WTC11 (cell line): Measurements from ENCODE around the gene DAB2. TPM values are rescaled to one million over a fixed set of nuclear protein-coding genes. Genes with fewer than 3 reads are reported as not detected.

ENCODE experiments used
- ATAC-seq: fragments of 200-7000 bp; cut with Tn5 transposase; 2 replicates; pipeline ENCODE4 v1.10.0; 2021; ENCODE audit warnings: mild to moderate bottlenecking, moderate library complexity
- CTCF ChIA-PET: fragments of 300-600 bp; sonication (Branson Sonifier 250); formaldehyde crosslinking; loops from one replicate; lab custom pipeline; 2021; ENCODE audit warnings: antibody characterized with exemption; lab: Charles Lee
- POLR2A ChIA-PET: fragments of 350-600 bp; sonication (Branson Sonifier 250); formaldehyde crosslinking; loops from one replicate; lab custom pipeline; 2021; ENCODE audit warnings: antibody characterized with exemption; lab: Charles Lee
- DNase-seq: peaks from one replicate; pipeline ENCODE4 v3.0.0; 2021; ENCODE audit warnings: low spot score
- H3K27ac Mint-ChIP-seq: 2 replicates; pipeline ENCODE4 v1.8.0; 2021; ENCODE audit warnings: mixed read lengths
- H3K27me3 Mint-ChIP-seq: 2 replicates; pipeline ENCODE4 v1.8.0; 2021; ENCODE audit warnings: low read depth, mild to moderate bottlenecking, moderate library complexity, mixed read lengths
- H3K36me3 Mint-ChIP-seq: 2 replicates; pipeline ENCODE4 v1.8.0; 2021; ENCODE audit warnings: mixed read lengths
- H3K4me1 Mint-ChIP-seq: 2 replicates; pipeline ENCODE4 v1.8.0; 2022; ENCODE audit warnings: mixed read lengths
- H3K4me3 Mint-ChIP-seq: 2 replicates; pipeline ENCODE4 v1.8.0; 2021; ENCODE audit warnings: mild to moderate bottlenecking, moderate library complexity, mixed read lengths
- H3K9me3 Mint-ChIP-seq: 2 replicates; pipeline ENCODE4 v1.8.0; 2021; ENCODE audit warnings: mixed read lengths
- ATF3 ChIP-seq: sonication (generic); formaldehyde crosslinking; conservative IDR thresholded peaks from 2 replicates; pipeline ENCODE4 v1.8.1; 2022; ENCODE audit warnings: mild to moderate bottlenecking, missing genetic modification reagents
- ESRRA ChIP-seq: sonication (generic); formaldehyde crosslinking; IDR thresholded peaks from 2 replicates; pipeline ENCODE4 v1.8.1; 2022; ENCODE audit warnings: mild to moderate bottlenecking, missing genetic modification reagents, borderline replicate concordance
- HMGXB4 ChIP-seq: sonication (generic); formaldehyde crosslinking; IDR thresholded peaks from 2 replicates; pipeline ENCODE4 v1.8.1; 2023; ENCODE audit warnings: mild to moderate bottlenecking, moderate library complexity, missing genetic modification reagents
- MXD4 ChIP-seq: fragments of 250-450 bp; sonication (Bioruptor Pico); IDR thresholded peaks from 2 replicates; pipeline ENCODE4 v1.8.0; 2021; ENCODE audit warnings: mild to moderate bottlenecking, moderate library complexity, borderline replicate concordance
- NFE2L1 ChIP-seq: sonication (generic); formaldehyde crosslinking; IDR thresholded peaks from 2 replicates; pipeline ENCODE4 v1.8.1; 2023; ENCODE audit warnings: missing genetic modification reagents
- NFYB ChIP-seq: sonication (generic); formaldehyde crosslinking; conservative IDR thresholded peaks from 2 replicates; pipeline ENCODE4 v1.8.0; 2022; ENCODE audit warnings: low read depth, missing genetic modification reagents
- STAT6 ChIP-seq: sonication (generic); formaldehyde crosslinking; conservative IDR thresholded peaks from 2 replicates; pipeline ENCODE4 v1.8.1; 2023; ENCODE audit warnings: mild to moderate bottlenecking, low read depth, missing genetic modification reagents, moderate library complexity
- TEAD1 ChIP-seq: sonication (generic); formaldehyde crosslinking; IDR thresholded peaks from 2 replicates; pipeline ENCODE4 v1.8.0; 2022; ENCODE audit warnings: mild to moderate bottlenecking, missing genetic modification reagents
- TP53 ChIP-seq: sonication (generic); formaldehyde crosslinking; IDR thresholded peaks from 2 replicates; pipeline ENCODE4 v1.8.1; 2023; ENCODE audit warnings: mild to moderate bottlenecking, missing genetic modification reagents
- ZMAT4 ChIP-seq: fragments of 250-450 bp; sonication (Bioruptor Pico); IDR thresholded peaks from 2 replicates; pipeline ENCODE4 v1.9.0; 2021; ENCODE audit warnings: mild to moderate bottlenecking
- ZNF232 ChIP-seq: sonication (generic); formaldehyde crosslinking; IDR thresholded peaks from 2 replicates; pipeline ENCODE4 v1.8.0; 2022; ENCODE audit warnings: mild to moderate bottlenecking, missing genetic modification reagents
- ZNF396 ChIP-seq: fragments of 250-450 bp; sonication (Bioruptor Pico); IDR thresholded peaks from 2 replicates; pipeline ENCODE4 v1.8.0; 2021; ENCODE audit warnings: mild to moderate bottlenecking, moderate library complexity, borderline replicate concordance
- ZNF416 ChIP-seq: fragments of 250-450 bp; sonication (Bioruptor Pico); IDR thresholded peaks from 2 replicates; pipeline ENCODE4 v1.9.0; 2021; ENCODE audit warnings: mild to moderate bottlenecking, inconsistent platforms
- ZNF671 ChIP-seq: fragments of 250-450 bp; sonication (Bioruptor Pico); IDR thresholded peaks from 2 replicates; pipeline ENCODE4 v1.8.0; 2021; ENCODE audit warnings: mild to moderate bottlenecking
- total RNA-seq: library from RNA; stranded (reverse); gene quantifications from 3 replicates; pipeline ENCODE4 v1.2.3, GENCODE V29; 2021
- TF ChIP-seq, protein P1 (sequence below): sonication (generic); formaldehyde crosslinking; IDR thresholded peaks from 2 replicates; pipeline ENCODE4 v1.8.1; 2023; ENCODE audit warnings: mild to moderate bottlenecking, missing genetic modification reagents
- TF ChIP-seq, protein P2 (sequence below): sonication (generic); formaldehyde crosslinking; IDR thresholded peaks from 2 replicates; pipeline ENCODE4 v1.8.1; 2023; ENCODE audit warnings: mild to moderate bottlenecking, missing genetic modification reagents
- TF ChIP-seq, protein P3 (sequence below): sonication (generic); formaldehyde crosslinking; IDR thresholded peaks from 2 replicates; pipeline ENCODE4 v1.8.1; 2023; ENCODE audit warnings: mild to moderate bottlenecking, missing genetic modification reagents, moderate library complexity
- TF ChIP-seq, protein P4 (sequence below): sonication (generic); formaldehyde crosslinking; IDR thresholded peaks from 2 replicates; pipeline ENCODE4 v1.8.1; 2023; ENCODE audit warnings: mild to moderate bottlenecking, missing genetic modification reagents, borderline replicate concordance

Gene DAB2
- total RNA-seq, 1 experiment from 2014 or later, result 7.2 TPM

GRCh38 chr5:39432696-39433530 lies 8.1 kb upstream of the DAB2 start:
- Mint-ChIP-seq H3K4me3 (no peak overlapping the region), H3K27ac (no peak overlapping the region), H3K36me3 (no peaks in the 10 kb centered on the region), H3K27me3 (no peaks in the 10 kb centered on the region)
- CTCF ChIA-PET, result no interaction called here
- no peak for ATAC-seq
- DNase-seq, result no peak
- TF ChIP-seq ZMAT4 (CRISPR knock-in tag) (no peak), HMGXB4 (CRISPR knock-in tag) (no peak), ZNF671 (no peak)
- TF ChIP-seq, protein P1, sequence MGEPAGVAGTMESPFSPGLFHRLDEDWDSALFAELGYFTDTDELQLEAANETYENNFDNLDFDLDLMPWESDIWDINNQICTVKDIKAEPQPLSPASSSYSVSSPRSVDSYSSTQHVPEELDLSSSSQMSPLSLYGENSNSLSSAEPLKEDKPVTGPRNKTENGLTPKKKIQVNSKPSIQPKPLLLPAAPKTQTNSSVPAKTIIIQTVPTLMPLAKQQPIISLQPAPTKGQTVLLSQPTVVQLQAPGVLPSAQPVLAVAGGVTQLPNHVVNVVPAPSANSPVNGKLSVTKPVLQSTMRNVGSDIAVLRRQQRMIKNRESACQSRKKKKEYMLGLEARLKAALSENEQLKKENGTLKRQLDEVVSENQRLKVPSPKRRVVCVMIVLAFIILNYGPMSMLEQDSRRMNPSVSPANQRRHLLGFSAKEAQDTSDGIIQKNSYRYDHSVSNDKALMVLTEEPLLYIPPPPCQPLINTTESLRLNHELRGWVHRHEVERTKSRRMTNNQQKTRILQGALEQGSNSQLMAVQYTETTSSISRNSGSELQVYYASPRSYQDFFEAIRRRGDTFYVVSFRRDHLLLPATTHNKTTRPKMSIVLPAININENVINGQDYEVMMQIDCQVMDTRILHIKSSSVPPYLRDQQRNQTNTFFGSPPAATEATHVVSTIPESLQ (CRISPR knock-in tag), result no peak
- TF ChIP-seq, all 79 proteins: peak for 0
- Mint-ChIP-seq H3K4me1 (peaks cover under 1% of the 10 kb centered on the region), H3K9me3 (no peaks in the 10 kb centered on the region)
- POLR2A ChIA-PET, result no interaction called here

GRCh38 chr5:39430461-39430860 lies 5.7 kb upstream of the DAB2 start:
- no peak for DNase-seq
- ChIA-PET CTCF (no interaction called here), POLR2A (no interaction called here)
- Mint-ChIP-seq H3K4me1 (peaks cover 23% of the 10 kb centered on the region), H3K27me3 (no peaks in the 10 kb centered on the region; the same call in 1 of the 2 replicates), H3K27ac (no peak overlapping the region), H3K36me3 (no peaks in the 10 kb centered on the region), H3K9me3 (no peaks in the 10 kb centered on the region), H3K4me3 (no peak overlapping the region)
- ATAC-seq, result no peak
- no peak for TF ChIP-seq NFYB (CRISPR knock-in tag)
- TF ChIP-seq MXD4, result no peak
- TF ChIP-seq HMGXB4 (CRISPR knock-in tag), result no peak
- no peak for TF ChIP-seq TEAD1
- TF ChIP-seq NFE2L1 (CRISPR knock-in tag), result no peak
- TF ChIP-seq ZNF232 (CRISPR knock-in tag), result no peak
- TF ChIP-seq, protein P2, sequence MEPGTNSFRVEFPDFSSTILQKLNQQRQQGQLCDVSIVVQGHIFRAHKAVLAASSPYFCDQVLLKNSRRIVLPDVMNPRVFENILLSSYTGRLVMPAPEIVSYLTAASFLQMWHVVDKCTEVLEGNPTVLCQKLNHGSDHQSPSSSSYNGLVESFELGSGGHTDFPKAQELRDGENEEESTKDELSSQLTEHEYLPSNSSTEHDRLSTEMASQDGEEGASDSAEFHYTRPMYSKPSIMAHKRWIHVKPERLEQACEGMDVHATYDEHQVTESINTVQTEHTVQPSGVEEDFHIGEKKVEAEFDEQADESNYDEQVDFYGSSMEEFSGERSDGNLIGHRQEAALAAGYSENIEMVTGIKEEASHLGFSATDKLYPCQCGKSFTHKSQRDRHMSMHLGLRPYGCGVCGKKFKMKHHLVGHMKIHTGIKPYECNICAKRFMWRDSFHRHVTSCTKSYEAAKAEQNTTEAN (CRISPR knock-in tag), result no peak
- TF ChIP-seq ATF3 (CRISPR knock-in tag), result no peak
- no peak for TF ChIP-seq TP53 (CRISPR knock-in tag)
- no peak for TF ChIP-seq STAT6 (CRISPR knock-in tag)
- TF ChIP-seq, protein P3, sequence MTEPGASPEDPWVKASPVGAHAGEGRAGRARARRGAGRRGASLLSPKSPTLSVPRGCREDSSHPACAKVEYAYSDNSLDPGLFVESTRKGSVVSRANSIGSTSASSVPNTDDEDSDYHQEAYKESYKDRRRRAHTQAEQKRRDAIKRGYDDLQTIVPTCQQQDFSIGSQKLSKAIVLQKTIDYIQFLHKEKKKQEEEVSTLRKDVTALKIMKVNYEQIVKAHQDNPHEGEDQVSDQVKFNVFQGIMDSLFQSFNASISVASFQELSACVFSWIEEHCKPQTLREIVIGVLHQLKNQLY (CRISPR knock-in tag), result no peak
- no peak for TF ChIP-seq ESRRA (CRISPR knock-in tag)
- TF ChIP-seq ZNF416, result no peak
- TF ChIP-seq ZNF396 (CRISPR knock-in tag), result no peak
- TF ChIP-seq, protein P4, sequence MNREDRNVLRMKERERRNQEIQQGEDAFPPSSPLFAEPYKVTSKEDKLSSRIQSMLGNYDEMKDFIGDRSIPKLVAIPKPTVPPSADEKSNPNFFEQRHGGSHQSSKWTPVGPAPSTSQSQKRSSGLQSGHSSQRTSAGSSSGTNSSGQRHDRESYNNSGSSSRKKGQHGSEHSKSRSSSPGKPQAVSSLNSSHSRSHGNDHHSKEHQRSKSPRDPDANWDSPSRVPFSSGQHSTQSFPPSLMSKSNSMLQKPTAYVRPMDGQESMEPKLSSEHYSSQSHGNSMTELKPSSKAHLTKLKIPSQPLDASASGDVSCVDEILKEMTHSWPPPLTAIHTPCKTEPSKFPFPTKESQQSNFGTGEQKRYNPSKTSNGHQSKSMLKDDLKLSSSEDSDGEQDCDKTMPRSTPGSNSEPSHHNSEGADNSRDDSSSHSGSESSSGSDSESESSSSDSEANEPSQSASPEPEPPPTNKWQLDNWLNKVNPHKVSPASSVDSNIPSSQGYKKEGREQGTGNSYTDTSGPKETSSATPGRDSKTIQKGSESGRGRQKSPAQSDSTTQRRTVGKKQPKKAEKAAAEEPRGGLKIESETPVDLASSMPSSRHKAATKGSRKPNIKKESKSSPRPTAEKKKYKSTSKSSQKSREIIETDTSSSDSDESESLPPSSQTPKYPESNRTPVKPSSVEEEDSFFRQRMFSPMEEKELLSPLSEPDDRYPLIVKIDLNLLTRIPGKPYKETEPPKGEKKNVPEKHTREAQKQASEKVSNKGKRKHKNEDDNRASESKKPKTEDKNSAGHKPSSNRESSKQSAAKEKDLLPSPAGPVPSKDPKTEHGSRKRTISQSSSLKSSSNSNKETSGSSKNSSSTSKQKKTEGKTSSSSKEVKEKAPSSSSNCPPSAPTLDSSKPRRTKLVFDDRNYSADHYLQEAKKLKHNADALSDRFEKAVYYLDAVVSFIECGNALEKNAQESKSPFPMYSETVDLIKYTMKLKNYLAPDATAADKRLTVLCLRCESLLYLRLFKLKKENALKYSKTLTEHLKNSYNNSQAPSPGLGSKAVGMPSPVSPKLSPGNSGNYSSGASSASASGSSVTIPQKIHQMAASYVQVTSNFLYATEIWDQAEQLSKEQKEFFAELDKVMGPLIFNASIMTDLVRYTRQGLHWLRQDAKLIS (CRISPR knock-in tag), result no peak
